NB4 (cell line): ENCODE data around the gene SH3BGRL3.
"Not testable (repeated sequence)": the region's sequence is repeated elsewhere in the genome, so short reads cannot be mapped to it uniquely, and the experiment has no call there.

Source experiments
- MYC ChIP-seq: IDR thresholded peaks from 2 replicates; pipeline ENCODE4 v1.6.1; 2011; ENCODE audit warnings: low read depth, low read length
- POLR2A ChIP-seq: IDR thresholded peaks from 2 replicates; pipeline ENCODE4 v1.6.1; 2011; ENCODE audit warnings: mild to moderate bottlenecking; ENCODE audit not compliant: insufficient read length; ENCODE audit errors: extremely low read depth
- TF ChIP-seq, protein P1 (sequence below): IDR thresholded peaks from 2 replicates; pipeline ENCODE4 v1.6.1; 2011; ENCODE audit warnings: low read depth, low read length
- TF ChIP-seq, protein P2 (sequence below): IDR thresholded peaks from one replicate; pipeline ENCODE4 v1.5.1; 2012; ENCODE audit warnings: low read depth, low read length

DNA sequence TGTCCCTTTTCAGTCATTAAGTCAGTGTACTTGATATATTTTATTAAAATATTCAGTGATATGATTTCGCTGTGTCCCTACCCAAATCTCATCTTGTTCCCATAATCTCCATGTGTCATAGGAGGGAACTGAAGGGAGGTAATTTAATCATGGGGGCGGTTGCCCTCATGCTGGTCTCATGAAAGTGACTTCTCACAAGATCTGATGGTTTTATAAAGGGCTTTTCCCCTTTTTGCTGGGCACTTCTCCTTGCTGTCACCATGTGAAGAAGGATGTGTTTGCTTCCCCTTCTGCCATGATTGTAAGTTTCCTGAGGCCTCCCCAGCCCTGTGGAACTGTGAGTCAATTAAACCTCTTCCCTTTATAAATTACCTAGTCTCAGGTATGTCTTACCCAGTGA is 49.2 kb upstream of the SH3BGRL3 start:
- TF ChIP-seq POLR2A, MYC: not testable (repeated sequence)
- TF ChIP-seq, protein P1, sequence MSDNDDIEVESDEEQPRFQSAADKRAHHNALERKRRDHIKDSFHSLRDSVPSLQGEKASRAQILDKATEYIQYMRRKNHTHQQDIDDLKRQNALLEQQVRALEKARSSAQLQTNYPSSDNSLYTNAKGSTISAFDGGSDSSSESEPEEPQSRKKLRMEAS, result not testable (repeated sequence)
- TF ChIP-seq, protein P2, sequence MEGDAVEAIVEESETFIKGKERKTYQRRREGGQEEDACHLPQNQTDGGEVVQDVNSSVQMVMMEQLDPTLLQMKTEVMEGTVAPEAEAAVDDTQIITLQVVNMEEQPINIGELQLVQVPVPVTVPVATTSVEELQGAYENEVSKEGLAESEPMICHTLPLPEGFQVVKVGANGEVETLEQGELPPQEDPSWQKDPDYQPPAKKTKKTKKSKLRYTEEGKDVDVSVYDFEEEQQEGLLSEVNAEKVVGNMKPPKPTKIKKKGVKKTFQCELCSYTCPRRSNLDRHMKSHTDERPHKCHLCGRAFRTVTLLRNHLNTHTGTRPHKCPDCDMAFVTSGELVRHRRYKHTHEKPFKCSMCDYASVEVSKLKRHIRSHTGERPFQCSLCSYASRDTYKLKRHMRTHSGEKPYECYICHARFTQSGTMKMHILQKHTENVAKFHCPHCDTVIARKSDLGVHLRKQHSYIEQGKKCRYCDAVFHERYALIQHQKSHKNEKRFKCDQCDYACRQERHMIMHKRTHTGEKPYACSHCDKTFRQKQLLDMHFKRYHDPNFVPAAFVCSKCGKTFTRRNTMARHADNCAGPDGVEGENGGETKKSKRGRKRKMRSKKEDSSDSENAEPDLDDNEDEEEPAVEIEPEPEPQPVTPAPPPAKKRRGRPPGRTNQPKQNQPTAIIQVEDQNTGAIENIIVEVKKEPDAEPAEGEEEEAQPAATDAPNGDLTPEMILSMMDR, result not testable (repeated sequence)
